Activated gamma-delta T cell treated with anti-CD3 and anti-CD28 coated beads, Interleukin-2, amount 50 U/mL, for 16 hours (primary cell): Measurements from ENCODE around the gene PLA2G6.

Experiments
- DNase-seq: peaks from one replicate; pipeline ENCODE4 v3.0.0-alpha.2; 2020; ENCODE audit warnings: low read depth

PLA2G6 gene

GRCh38 chr22:38109371-38110001, 72.1 kb downstream of the PLA2G6 start:
- DNase-seq = no peak

- no peak for DNase-seq
Observed at GRCh38 chr22:38108561-38109319, 72.9 kb downstream of the PLA2G6 start.

- no peak for DNase-seq
Observed at GRCh38 chr22:38107692-38108515, 73.7 kb downstream of the PLA2G6 start.

GRCh38 chr22:38106814-38107578, 74.6 kb downstream of the PLA2G6 start:
- DNase-seq = no peak

GRCh38 chr22:38104084-38104483, 77.5 kb downstream of the PLA2G6 start:
- DNase-seq = no peak

- no peak for DNase-seq
Observed at GRCh38 chr22:38103641-38104040, 78.0 kb downstream of the PLA2G6 start.

GRCh38 chr22:38098410-38099249, 83.0 kb downstream of the PLA2G6 start:
- no peak for DNase-seq

- DNase-seq = no peak
Observed at GRCh38 chr22:38097557-38098409, 83.8 kb downstream of the PLA2G6 start.

GRCh38 chr22:38097058-38097457, 84.6 kb downstream of the PLA2G6 start:
- no peak for DNase-seq

GRCh38 chr22:38089474-38089851, 92.2 kb downstream of the PLA2G6 start:
- DNase-seq = no peak

GRCh38 chr22:38088629-38089473, 92.8 kb downstream of the PLA2G6 start:
- no peak for DNase-seq

GRCh38 chr22:38087855-38088254, 93.8 kb downstream of the PLA2G6 start:
- DNase-seq = no peak

GRCh38 chr22:38086942-38087341, 94.7 kb downstream of the PLA2G6 start:
- no peak for DNase-seq

- DNase-seq = no peak
Observed at GRCh38 chr22:38086001-38086845, 95.4 kb downstream of the PLA2G6 start.

GRCh38 chr22:38085501-38085900, 96.1 kb downstream of the PLA2G6 start:
- no peak for DNase-seq

GRCh38 chr22:38085056-38085455, 96.6 kb downstream of the PLA2G6 start:
- no peak for DNase-seq

GRCh38 chr22:38083931-38084631, 97.5 kb downstream of the PLA2G6 start, which contains the start of gene SLC16A8:
TSS of gene SLC16A8 (minus strand) at chr22:38084184. CDS start at chr22:38082873, 1,311 bp downstream.
- DNase-seq = no peak
